GM12872 (cell line): ENCODE data around the gene RAD51D.

Experiments
- CTCF ChIP-seq: IDR thresholded peaks from 3 replicates; pipeline ENCODE4 v1.5.1; 2011; ENCODE audit warnings: low read depth, mild to moderate bottlenecking, low read length, moderate library complexity; ENCODE audit not compliant: insufficient read depth

The RAD51D gene

DNA sequence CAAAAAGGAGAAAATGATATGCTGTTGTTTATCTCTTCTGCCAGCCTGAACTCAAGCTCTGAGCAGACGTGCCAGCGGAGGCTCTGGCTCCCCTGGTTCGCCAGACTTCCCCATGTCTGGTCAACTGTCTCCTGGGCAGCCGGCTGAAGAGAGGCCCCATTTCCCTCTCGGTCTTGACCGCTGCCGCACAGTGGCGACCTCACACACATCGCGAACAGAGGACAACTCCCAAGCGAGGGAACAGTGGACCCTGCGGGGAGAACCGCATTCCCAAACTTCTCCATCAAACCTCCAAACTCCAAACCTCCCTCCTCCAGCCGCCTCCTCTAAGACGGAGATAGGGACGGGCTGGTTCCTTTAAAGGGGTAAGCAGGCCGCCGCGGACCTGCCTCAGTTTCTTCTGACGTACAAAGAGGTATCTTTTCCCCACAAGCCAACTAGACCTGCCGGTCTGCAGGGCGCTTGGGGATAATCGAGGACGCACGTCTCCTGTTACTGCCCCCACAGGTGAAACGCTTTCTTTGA lies 31.2 kb downstream of the RAD51D start:
- no peak for TF ChIP-seq CTCF

DNA sequence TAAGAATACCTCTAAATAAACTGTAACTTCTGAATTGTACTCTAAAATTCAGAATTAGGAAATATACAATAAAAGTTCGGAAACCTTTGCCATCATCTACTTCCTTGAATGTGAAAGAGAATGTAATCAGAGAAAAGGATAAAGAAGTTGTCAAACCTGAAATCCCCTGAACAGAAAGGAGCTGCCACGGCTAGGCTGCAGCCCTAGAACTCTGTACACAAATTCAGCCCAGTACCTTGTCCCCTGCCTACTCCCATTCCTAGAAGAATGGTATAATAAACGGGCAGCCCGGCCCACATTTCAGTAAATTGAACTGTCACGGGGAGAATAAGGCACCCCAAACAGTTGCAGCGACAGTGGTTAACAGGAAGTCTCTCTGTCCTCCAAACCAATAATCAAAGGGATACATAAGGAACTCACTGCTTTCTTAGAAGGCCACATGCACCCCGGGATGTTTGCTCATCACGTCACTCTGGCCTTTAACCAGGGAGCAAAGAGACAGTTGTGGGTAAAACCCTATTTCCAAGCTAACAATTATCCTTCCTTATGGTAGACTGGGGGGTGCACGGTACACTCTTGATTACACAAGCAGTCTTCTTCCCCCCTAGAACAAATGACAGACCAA lies 31.8 kb downstream of the RAD51D start:
- TF ChIP-seq CTCF: no peak

DNA sequence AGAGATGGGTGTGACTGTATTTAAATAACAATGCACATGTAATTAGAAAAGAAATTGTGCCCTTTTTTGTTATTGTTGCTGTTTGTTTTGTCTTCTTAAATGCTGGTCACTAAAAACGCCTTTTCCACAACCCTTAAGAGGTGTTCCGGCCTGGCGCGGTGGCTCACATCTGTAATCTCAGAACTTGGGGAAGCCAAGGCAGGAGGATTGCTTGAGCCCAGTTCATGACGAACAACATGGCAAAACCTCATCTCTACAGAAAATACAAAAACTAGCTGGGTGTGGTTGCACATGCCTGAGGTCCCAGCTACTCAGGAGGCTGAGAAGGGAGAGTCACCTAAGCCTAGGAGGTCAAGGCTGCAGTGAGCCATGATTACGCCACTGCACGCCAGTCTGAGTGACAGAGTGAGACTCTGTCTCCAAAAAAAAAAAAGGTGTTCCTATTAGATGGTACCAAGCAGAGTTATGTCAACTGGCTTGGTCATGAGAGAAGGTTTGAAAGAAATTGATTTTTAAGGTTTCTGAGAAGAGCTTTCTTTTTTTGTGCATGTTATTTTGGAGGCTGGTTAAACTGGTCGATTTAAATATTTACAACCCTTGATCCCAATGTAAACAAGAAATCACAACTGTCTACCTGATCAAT lies 32.6 kb downstream of the RAD51D start:
- TF ChIP-seq CTCF: no peak

DNA sequence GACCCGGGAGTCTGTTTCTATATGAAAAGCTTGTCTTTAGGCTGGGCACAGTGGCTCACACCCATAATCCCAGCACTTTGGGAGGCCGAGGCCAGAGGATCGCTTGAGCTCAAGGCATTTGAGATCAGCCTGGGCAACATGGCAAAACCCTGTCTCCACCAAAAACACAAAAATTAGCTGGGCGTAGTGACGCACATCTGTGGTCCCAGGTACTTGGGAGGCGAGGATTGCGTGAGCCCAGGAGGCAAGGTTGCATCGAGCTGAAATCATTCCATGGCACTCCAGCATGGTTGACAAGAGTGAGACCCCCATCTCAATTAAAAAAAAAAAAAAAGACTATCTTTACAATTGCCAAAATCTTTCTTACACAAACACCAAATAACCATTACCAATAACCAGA lies 33.5 kb downstream of the RAD51D start:
- no peak for TF ChIP-seq CTCF

DNA sequence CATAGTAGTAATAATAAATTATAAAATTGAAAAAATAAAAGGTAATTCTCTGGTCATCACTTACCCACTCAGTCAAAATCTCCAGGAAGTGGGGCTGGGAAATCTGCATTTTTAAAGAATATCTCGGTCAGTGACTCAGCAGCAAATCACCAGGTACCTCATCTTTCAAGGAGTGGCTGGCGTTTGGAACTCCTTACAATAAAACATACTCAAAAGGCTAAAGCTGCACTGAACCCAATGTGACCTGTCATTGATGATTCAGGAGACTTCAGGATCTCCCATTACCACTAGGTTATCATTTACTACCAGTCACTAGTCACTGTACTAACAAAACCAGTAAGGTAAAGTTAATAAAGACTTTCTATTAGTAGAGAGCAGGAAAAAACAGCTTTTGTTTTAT lies 34.7 kb downstream of the RAD51D start:
- no peak for TF ChIP-seq CTCF

DNA sequence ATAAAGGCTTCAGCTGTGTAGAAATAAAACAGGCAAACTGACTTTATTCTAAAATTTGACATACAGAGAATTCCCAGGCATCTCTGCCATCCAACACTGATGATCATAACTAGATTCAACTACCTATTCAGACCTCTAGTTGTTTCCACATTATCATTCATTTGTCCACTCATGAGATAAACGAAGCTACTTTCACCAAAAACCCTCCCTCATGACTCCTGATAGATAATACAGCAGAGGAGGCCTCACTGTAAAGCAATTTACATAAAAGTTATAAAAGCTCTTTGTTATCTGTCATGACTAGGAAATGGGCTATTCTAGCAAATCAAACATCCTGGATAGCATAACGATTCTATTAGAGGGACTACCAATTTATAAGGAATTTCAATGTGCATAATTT lies 36.6 kb downstream of the RAD51D start:
- TF ChIP-seq CTCF: no peak

- TF ChIP-seq CTCF: no peak
Measured at GRCh38 chr17:35082073-35082657, 37.5 kb downstream of the RAD51D start.
